ENCODE measurements around the gene LGALS9.
A peak's percentile ranks its signal among the peaks of the same experiment; 100 is the strongest.

LGALS9 gene

DNA sequence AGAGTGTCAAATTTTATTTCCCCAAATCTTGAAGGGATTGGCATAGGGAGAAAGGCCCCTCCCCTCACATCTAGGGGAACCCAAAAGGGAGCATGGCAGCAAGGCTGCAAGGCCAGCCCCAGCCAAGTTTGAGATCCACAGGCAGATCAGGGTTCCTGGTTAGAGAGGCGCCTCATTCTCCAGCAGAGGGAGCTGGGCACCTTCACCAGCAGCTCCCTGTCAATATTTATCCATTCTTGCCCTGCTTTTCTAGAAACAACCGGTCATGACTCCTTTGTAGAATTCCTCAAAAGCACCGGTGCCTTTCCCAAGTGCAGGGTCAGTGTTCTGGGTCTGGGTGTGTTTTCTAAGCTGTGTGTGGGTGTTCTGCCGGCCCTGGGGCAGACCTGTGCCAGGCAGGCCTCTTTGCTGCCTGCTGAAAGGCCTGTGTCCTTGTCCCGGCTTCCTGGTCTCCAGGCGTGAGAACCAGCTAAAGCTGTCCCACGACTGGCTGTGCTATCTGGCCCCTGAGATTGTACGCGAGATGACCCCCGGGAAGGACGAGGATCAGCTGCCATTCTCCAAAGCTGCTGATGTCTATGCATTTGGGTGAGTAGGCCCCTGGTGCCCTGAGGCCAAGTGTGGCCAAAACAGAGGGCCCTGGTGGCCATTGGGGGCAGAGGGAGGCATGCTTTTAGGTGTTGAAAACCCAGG lies 21.2 kb upstream of the LGALS9 start:
- no peak overlapping the region for H3K4me3 ChIP-seq (ENCODE audit: low read depth, low read length)
- peak; percentile 72 for DNase-seq (ENCODE audit: low read depth)
- TF ChIP-seq, protein P1, sequence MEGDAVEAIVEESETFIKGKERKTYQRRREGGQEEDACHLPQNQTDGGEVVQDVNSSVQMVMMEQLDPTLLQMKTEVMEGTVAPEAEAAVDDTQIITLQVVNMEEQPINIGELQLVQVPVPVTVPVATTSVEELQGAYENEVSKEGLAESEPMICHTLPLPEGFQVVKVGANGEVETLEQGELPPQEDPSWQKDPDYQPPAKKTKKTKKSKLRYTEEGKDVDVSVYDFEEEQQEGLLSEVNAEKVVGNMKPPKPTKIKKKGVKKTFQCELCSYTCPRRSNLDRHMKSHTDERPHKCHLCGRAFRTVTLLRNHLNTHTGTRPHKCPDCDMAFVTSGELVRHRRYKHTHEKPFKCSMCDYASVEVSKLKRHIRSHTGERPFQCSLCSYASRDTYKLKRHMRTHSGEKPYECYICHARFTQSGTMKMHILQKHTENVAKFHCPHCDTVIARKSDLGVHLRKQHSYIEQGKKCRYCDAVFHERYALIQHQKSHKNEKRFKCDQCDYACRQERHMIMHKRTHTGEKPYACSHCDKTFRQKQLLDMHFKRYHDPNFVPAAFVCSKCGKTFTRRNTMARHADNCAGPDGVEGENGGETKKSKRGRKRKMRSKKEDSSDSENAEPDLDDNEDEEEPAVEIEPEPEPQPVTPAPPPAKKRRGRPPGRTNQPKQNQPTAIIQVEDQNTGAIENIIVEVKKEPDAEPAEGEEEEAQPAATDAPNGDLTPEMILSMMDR (conservative IDR thresholded peaks at IDR 0.05; ENCODE audit: low read depth, low read length) = peak; percentile 82

DNA sequence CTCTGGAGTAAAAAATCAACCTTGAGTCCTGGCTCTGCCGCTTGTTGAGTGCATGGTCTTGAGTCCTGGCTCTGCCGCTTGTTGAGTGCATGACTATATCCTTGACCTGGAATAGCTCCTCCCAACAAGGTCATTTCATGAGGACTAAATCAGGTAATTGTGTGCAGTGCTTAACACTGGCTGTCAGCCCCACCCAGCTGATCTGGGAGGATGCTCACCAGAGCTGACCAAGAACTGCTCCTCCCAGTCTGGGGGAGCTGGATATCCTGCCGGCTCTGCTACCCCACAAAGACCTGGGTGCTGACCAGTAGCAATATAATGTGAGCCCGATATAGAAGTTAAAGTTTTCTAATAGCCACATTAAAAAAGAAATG lies 20.7 kb upstream of the LGALS9 start:
- no peak for DNase-seq (ENCODE audit: low read depth)
- TF ChIP-seq, protein P1 (conservative IDR thresholded peaks at IDR 0.05; ENCODE audit: low read depth, low read length) = no peak
- H3K4me3 ChIP-seq (ENCODE audit: low read depth, low read length) = no peak overlapping the region

DNA sequence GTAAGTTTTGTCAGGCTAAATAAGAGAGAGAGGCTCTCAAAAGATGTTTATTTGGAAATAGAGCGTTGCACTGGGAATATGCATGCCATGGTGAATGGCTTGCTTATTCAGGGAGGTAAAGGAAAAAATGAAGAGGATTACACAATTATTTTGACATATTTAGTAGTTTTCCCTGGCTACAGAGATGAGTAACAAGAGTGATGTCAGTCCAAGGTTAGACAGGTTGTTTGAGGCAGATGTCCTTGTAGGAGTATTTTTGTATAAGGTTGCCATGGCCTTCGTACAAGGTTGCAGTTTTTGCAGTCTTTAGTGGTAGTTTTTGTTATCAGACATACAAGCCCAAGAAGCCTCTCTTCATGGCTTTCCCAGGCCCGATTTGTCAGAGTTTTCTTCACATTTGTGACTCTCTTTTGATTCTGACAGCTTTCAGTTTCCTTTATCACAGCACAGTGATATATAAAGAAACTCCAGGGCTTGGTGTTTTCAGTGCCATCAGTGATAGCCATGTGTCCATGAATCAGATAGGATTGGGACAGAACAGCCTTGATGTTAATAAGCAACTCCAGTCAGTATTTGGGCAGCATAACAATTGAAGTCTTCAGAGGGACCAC lies 18.7 kb upstream of the LGALS9 start:
- TF ChIP-seq, protein P1 (conservative IDR thresholded peaks at IDR 0.05; ENCODE audit: low read depth, low read length) = no peak
- DNase-seq (ENCODE audit: low read depth) = peak; percentile 26
- no peak overlapping the region for H3K4me3 ChIP-seq (ENCODE audit: low read depth, low read length)

DNA sequence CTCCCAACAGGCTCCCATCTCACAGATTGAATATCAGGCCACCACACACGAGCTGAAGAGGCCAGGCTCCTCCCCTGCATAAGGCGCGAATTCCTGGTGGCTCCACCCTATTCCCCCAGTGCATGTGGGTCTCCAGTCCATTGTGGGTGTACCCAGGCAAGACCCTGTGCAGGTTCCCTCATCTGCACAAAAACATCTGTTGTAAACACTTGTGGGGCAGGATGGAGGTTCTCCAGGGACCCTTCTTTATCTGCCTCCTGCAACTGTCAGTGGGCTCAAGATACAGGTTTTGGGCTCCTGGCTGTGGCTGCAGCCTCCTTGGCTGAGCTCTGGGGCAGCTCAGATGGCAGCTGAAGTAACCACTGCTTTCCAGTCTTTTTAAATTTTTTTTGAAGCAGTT lies 17.6 kb upstream of the LGALS9 start:
- no peak overlapping the region for H3K4me3 ChIP-seq (ENCODE audit: low read depth, low read length)
- TF ChIP-seq, protein P1 (conservative IDR thresholded peaks at IDR 0.05; ENCODE audit: low read depth, low read length) = no peak
- no peak for DNase-seq (ENCODE audit: low read depth)

DNA sequence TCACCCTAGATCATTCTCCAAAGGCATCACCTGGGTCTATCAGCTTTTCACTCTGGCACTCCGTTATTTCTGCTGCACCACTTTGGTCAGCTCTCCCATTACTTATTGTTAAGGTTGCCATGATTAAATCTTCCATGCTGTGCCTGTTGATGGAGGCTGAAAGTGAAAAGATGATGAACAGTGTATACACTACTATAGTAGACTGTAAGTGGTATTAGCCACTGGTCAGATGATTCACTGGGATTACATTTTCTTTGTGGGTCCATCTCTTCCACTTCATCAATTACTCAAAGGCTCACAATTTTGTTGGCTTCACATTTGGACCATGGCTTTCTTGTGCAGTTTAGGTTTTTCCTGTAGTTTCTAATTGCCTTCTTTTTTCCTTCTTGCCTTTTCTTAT lies 15.9 kb upstream of the LGALS9 start:
- no peak for DNase-seq (ENCODE audit: low read depth)
- TF ChIP-seq, protein P1 (conservative IDR thresholded peaks at IDR 0.05; ENCODE audit: low read depth, low read length) = no peak
- H3K4me3 ChIP-seq (ENCODE audit: low read depth, low read length) = no peak overlapping the region

DNA sequence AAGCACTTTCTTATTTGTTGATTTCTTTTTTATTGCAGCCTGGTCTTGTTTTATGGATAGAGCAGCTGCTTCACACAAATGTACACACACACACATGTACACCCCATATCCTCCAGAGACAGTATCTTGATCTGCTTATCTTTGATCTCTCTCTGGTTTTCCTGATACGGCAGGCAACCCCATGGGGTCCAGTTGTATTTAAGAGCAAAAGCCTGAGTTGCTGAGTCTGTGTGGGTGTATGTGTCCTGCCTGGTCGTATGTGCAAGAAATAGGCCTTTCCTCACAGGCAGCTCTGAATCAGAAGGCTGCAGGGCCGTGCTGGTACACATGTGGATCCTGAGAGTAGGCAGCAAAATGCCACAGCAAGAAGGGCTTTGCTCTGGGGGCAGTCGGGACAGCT lies 14.6 kb upstream of the LGALS9 start:
- TF ChIP-seq, protein P1 (conservative IDR thresholded peaks at IDR 0.05; ENCODE audit: low read depth, low read length) = no peak

DNA sequence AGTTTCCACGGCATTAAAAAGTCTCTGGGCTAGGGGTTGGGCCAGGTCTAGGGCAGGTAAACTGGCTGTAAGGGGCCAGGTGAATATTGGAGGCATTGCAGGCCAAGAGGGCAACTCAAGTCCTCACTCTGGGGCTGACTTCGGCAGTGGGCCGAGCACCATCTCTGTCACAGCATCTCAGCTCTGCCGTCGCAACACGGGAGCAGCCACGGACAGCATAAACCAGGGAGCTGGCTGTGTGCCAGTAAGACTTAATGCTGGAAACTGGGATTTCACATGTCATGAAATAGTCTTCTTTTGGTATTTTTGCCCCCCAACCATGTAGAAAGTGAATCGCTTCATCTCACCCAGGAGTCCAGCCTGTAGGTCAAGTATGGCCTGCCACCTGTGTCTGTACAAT lies 12.6 kb upstream of the LGALS9 start:
- DNase-seq (ENCODE audit: low read depth) = no peak
- H3K4me3 ChIP-seq (ENCODE audit: low read depth, low read length) = no peak overlapping the region
- TF ChIP-seq, protein P1 (conservative IDR thresholded peaks at IDR 0.05; ENCODE audit: low read depth, low read length) = no peak

More for the DNA sequence above, 14.6 kb upstream of the LGALS9 start:
- H3K4me3 ChIP-seq (ENCODE audit: low read depth, low read length) = no peak overlapping the region
- DNase-seq (ENCODE audit: low read depth) = peak; percentile 26

Measured in choroid plexus epithelial cell (primary cell).